ENCODE data around the gene ANKRD49. TPM values are rescaled to one million over a fixed set of nuclear protein-coding genes. Genes with fewer than 3 reads are reported as not detected.

Gene ANKRD49
- total RNA-seq, 1 donor from 2014 or later, result 15.0 TPM

DNA sequence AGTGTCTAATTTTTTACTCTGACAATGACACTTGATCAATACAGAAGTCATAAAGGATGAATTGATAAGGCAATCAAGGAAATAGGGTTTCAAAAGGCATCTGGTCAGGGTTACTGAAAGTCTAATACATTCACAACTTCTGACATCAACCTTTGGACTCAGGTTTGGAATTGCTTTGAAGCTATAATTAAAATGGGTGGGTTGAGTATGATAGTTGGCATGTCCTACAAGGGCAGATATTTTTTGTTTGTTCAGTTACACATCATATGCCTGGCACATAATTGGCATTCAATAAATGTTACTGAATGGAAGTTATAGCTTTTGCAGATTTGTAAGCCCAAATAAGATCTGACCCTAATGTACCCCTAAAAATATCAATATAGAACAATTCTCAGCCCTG, 42.6 kb downstream of the ANKRD49 start:
- Mint-ChIP-seq H3K4me1 (ENCODE audit: unreplicated experiment) (no peaks in the 10 kb centered on the region), H3K9me3 (peaks cover 5% of the 10 kb centered on the region)
- DNase-seq (ENCODE audit: extremely low spot score, unreplicated experiment), result no peak

DNA sequence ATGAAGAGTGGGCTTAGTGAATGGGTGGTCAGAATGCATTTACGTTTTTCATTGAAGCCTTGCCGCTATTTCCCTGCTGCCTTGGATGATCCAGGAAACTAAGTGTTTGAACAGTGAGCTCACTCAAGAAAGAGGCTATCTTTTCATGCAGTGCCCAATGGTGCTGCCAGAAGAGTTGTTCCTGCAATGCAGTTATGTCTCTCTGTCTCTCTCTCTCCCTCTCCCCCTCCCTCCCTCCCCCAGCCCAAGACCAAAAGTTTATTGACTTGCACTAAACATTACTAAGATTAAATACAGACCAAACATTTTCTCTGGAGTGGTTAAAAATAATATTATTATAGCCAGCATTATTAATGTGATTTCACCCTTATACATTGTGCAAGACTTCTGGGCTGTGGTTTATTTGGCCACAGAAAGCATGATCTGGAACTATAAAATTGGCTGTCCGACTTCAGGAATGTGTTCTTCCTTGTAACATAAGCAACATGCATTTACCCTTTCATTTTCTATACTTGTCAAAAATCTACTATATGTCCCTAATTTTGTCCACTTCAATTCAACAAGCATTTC, 43.3 kb downstream of the ANKRD49 start:
- TF ChIP-seq, protein P1, sequence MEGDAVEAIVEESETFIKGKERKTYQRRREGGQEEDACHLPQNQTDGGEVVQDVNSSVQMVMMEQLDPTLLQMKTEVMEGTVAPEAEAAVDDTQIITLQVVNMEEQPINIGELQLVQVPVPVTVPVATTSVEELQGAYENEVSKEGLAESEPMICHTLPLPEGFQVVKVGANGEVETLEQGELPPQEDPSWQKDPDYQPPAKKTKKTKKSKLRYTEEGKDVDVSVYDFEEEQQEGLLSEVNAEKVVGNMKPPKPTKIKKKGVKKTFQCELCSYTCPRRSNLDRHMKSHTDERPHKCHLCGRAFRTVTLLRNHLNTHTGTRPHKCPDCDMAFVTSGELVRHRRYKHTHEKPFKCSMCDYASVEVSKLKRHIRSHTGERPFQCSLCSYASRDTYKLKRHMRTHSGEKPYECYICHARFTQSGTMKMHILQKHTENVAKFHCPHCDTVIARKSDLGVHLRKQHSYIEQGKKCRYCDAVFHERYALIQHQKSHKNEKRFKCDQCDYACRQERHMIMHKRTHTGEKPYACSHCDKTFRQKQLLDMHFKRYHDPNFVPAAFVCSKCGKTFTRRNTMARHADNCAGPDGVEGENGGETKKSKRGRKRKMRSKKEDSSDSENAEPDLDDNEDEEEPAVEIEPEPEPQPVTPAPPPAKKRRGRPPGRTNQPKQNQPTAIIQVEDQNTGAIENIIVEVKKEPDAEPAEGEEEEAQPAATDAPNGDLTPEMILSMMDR (conservative IDR thresholded peaks at IDR 0.05), result no peak
- Mint-ChIP-seq H3K27ac (peak overlapping the region; percentile 42), H3K4me3 (peak overlapping the region; percentile 29), H3K36me3 (no peaks in the 10 kb centered on the region), H3K9me3 (peaks cover 5% of the 10 kb centered on the region), H3K27me3 (no peaks in the 10 kb centered on the region), H3K4me1 (ENCODE audit: unreplicated experiment) (no peaks in the 10 kb centered on the region)
- no peak for DNase-seq (ENCODE audit: extremely low spot score, unreplicated experiment)

More for the DNA sequence above, 42.6 kb downstream of the ANKRD49 start:
- no peak overlapping the region for H3K27ac Mint-ChIP-seq
- no peak overlapping the region for H3K4me3 Mint-ChIP-seq
- TF ChIP-seq, protein P1 (conservative IDR thresholded peaks at IDR 0.05), result no peak
- no peaks in the 10 kb centered on the region for H3K27me3 Mint-ChIP-seq
- no peaks in the 10 kb centered on the region for H3K36me3 Mint-ChIP-seq

DNA sequence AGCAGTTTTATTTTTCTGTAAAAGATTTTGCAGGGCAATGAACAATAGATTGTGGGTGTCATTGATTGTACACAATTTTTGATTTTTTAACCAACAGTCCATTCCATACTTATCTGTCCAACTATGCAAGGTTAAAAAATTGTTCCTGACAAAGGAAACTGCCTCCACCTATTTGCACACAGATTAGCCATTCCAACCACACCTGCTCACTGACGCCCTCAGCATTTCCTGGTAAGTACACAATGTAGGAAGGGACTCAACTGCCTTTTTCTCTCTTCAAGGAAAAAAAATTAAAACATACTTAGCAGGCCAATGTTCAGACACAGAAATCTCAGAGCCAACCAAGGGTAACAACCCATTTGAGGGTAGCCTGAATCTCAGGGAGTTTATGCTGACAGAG, 45.6 kb downstream of the ANKRD49 start:
- Mint-ChIP-seq H3K27ac (peak overlapping the region; percentile 81), H3K4me1 (ENCODE audit: unreplicated experiment) (peaks cover 10% of the 10 kb centered on the region), H3K4me3 (peak overlapping the region; percentile 30), H3K9me3 (peaks cover 11% of the 10 kb centered on the region), H3K27me3 (peaks cover 5% of the 10 kb centered on the region), H3K36me3 (no peaks in the 10 kb centered on the region)
- DNase-seq (ENCODE audit: extremely low spot score, unreplicated experiment), result no peak
- TF ChIP-seq, protein P1 (conservative IDR thresholded peaks at IDR 0.05), result no peak

DNA sequence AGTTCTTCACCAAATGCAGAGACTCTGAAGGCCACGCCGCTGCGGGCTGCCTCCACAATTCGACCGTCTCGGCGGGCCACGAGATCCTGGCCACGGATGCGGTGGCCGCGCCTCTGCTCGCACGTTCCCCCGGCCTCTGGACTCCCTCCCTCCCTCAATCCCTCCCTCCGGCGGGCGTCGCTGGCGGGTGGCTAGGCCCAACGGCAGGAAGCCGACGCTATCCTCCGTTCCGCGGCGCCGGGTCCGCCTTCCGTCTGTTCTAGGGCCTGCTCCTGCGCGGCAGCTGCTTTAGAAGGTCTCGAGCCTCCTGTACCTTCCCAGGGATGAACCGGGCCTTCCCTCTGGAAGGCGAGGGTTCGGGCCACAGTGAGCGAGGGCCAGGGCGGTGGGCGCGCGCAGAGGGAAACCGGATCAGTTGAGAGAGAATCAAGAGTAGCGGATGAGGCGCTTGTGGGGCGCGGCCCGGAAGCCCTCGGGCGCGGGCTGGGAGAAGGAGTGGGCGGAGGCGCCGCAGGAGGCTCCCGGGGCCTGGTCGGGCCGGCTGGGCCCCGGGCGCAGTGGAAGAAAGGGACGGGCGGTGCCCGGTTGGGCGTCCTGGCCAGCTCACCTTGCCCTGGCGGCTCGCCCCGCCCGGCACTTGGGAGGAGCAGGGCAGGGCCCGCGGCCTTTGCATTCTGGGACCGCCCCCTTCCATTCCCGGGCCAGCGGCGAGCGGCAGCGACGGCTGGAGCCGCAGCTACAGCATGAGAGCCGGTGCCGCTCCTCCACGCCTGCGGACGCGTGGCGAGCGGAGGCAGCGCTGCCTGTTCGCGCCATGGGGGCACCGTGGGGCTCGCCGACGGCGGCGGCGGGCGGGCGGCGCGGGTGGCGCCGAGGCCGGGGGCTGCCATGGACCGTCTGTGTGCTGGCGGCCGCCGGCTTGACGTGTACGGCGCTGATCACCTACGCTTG, 50.2 kb downstream of the ANKRD49 start, which contains the start of gene FUT4:
FUT4 (plus strand) TSS at position 227 of the 951 bp plus-strand sequence; CDS start at position 440, 213 bp downstream.
- H3K36me3 Mint-ChIP-seq, result peaks cover 13% of the 10 kb centered on the region
- TF ChIP-seq, protein P1 (conservative IDR thresholded peaks at IDR 0.05), result no peak
- peaks cover 29% of the 10 kb centered on the region for H3K4me1 Mint-ChIP-seq (ENCODE audit: unreplicated experiment)
- H3K4me3 Mint-ChIP-seq, result peak within 1 kb of the TSS; percentile 96
- H3K27ac Mint-ChIP-seq, result peak within 1 kb of the TSS; percentile 98
- H3K27me3 Mint-ChIP-seq, result peaks cover 5% of the 10 kb centered on the region
- peaks cover 6% of the 10 kb centered on the region for H3K9me3 Mint-ChIP-seq
- DNase-seq (ENCODE audit: extremely low spot score, unreplicated experiment), result peak; percentile 82

DNA sequence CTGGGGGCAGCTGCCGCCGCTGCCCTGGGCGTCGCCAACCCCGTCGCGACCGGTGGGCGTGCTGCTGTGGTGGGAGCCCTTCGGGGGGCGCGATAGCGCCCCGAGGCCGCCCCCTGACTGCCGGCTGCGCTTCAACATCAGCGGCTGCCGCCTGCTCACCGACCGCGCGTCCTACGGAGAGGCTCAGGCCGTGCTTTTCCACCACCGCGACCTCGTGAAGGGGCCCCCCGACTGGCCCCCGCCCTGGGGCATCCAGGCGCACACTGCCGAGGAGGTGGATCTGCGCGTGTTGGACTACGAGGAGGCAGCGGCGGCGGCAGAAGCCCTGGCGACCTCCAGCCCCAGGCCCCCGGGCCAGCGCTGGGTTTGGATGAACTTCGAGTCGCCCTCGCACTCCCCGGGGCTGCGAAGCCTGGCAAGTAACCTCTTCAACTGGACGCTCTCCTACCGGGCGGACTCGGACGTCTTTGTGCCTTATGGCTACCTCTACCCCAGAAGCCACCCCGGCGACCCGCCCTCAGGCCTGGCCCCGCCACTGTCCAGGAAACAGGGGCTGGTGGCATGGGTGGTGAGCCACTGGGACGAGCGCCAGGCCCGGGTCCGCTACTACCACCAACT, 51.0 kb downstream of the ANKRD49 start:
- peak; percentile 70 for DNase-seq (ENCODE audit: extremely low spot score, unreplicated experiment)
- peaks cover 29% of the 10 kb centered on the region for H3K4me1 Mint-ChIP-seq (ENCODE audit: unreplicated experiment)
- H3K4me3 Mint-ChIP-seq, result peak overlapping the region; percentile 94
- peaks cover 6% of the 10 kb centered on the region for H3K9me3 Mint-ChIP-seq
- H3K27ac Mint-ChIP-seq, result peak overlapping the region; percentile 91
- TF ChIP-seq, protein P1 (conservative IDR thresholded peaks at IDR 0.05), result no peak
- peaks cover 14% of the 10 kb centered on the region for H3K36me3 Mint-ChIP-seq
- peaks cover 5% of the 10 kb centered on the region for H3K27me3 Mint-ChIP-seq
